GM19438 (cell line): ENCODE results near the gene ADGRG6.

Experiments used
- ATAC-seq: cut with Tn5 transposase; IDR thresholded peaks from one replicate; pipeline ENCODE4 v1.9.1; 2021; ENCODE audit warnings: low read depth; ENCODE audit not compliant: unreplicated experiment

Gene ADGRG6

DNA sequence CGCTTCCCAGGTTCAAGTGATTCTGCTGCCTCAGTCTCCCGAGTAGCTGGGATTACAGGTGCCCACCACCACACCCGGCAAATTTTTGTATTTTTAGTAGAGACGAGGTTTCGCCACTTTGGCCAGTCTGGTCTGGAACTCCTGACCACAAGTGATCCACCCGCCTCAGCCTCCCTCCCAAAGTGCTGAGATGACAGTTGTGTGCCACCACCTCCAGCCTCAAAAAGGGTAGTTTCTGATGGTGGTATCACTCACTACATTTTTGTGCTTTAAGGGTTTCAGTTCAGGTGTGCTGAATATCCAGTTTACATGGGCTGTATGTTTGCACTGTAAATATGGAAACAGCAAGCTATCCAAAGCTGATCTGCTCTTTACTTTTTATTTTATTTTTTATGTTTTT lies 12.1 kb upstream of the ADGRG6 start:
- ATAC-seq = no peak

DNA sequence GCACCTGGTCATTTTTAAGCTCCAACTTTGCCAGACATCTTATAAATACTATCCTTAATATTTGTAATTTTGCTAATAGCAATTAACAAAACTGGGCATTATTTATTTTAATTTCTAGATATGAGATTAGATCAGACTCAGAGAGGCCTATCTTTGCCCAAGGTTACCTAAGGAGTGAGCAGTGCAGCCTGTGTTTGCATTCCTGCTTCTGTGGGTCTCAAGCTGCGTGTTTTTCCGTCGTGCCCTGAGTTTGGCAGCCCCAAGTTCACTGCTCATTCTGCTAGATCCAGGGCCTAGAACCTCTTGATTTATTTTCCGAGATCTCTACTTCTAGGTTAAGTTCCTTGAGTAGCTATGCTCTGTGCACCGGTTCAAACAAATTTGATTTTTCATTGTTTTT lies 11.0 kb upstream of the ADGRG6 start:
- ATAC-seq = no peak

DNA sequence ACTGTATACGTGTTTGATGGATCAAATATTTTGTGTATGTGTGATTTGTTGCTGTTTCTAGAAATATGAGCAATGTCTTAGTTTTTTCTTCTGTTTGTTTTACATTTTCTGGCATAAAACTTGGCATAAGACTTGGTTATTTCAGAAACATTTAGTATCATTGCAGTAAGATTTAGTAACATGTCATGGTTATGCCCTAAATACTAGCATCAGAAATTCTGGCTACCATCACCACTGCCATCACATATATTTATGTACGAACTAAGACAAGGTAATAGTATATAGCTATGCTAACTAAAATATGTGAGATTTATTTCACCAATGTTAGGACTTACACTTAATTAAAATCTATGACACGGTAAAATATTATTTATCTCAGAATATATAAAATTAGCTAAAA lies 10.3 kb upstream of the ADGRG6 start:
- no peak for ATAC-seq

DNA sequence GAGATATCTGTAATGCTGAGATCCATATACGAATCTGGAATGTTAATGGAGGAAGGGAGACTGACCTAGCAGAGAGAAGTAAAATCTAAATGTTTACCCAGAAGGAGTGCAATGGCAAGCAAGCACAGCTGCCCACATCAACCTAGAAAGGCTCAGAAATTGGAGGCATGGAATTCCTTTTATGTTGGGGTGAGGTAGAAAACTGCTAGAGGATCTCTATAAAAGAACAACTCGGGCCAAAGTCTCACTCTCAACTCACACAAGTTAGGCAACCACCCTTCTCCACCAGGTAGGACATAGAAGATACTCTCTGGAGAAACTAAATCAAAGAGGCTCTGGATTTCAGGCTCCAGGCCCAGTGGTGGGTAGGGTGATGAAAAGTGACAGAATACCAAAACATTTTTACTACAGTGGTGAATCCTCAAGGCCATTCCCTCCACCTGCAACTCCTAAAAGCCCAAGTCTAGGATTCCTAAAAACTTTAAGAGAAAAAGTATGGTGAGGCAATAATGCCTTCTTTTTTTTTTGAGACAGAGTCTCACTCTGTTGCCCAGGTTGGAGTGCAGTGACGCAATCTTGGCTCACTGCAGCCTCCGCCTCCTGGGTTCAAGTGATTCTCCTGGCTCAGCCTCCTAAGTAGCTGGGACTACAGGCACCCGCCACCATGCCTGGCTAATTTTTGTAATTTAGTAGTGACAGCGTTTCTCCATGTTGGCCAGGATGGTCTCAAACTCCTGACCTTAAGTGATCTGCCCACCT lies 9.5 kb upstream of the ADGRG6 start:
- no peak for ATAC-seq

DNA sequence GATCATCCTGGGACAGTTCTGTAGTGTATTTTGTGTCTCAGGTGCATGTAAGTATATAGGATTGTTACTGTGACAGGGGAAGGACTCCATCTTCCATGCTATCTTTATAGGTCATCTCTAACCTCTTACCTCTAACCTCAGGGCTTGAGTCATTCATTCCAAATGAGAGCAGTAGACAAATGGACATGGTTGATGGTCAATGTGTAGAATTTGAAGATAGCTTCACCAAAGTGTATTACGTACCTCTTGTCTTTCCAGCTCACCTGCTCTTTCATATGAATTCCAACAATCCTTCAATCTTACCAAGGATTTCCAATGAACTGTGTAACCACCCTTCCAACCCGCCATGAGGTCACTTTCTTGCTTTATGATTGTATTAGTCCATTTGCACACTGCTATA lies 8.7 kb upstream of the ADGRG6 start:
- ATAC-seq = no peak

DNA sequence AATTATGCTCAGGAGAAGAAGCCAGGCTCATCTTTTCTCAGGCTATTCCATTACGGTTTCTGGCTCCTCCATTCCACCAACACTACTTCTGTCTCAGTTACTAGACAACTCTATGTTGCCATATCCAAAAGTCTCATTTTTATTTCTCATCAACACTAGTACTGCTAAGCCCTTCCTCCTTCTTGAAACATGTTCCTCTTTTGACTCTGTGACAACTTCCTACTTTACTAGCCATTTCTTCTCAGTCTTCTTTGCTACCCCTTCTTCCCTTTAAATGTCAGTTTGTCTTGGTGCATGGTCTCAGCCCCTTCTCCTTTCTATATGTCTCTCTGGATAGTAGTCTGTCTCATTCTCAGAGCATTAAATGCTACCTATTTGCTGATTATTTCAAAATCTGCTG lies 7.1 kb upstream of the ADGRG6 start:
- no peak for ATAC-seq

DNA sequence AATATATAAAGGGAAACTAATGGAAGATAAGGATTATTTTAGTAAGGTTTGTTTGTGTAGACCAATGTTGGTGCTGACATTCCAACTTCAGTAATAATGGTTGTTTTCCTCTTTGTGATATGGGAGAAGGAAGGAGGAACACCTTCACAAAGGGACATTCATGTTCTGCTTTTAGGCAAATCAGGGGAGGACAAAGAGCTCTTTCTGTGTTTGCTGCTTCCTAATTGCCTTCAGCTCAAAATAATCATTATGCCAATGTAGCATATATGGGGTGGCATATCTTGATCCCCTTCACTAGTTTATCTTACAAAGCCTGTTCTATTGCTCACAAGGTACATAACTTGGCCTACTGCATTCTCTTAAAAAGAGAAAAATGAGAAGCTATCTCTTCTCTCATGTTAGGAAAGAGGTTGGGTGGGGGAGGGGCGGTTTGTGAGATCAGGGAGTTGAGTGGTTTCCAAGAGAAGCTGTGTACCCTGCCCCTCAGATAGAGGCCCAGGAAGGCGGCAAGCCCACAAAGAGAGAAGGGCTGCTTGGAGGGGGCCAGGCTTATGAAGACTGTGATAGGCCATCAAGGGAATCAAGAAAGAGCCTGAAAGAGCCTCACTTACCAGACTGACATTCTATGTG lies 4.7 kb upstream of the ADGRG6 start:
- no peak for ATAC-seq

DNA sequence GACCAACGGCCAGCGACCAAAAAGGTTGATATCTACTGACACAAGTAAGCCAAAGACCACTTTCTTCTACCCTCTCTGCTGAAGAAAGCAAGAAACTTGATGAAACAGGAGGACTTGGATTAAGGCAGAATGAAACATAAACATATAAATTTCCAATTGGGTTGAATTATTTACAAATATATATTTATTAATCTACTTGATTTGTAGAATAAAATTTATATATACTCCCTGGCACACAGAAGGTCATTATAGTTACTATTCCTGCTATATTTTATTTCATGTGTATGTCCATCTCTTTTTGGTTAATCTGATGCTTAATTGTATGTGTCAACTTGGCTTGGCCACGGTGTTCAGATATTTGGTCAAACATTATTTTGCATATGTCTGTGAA lies 4.2 kb upstream of the ADGRG6 start:
- no peak for ATAC-seq

DNA sequence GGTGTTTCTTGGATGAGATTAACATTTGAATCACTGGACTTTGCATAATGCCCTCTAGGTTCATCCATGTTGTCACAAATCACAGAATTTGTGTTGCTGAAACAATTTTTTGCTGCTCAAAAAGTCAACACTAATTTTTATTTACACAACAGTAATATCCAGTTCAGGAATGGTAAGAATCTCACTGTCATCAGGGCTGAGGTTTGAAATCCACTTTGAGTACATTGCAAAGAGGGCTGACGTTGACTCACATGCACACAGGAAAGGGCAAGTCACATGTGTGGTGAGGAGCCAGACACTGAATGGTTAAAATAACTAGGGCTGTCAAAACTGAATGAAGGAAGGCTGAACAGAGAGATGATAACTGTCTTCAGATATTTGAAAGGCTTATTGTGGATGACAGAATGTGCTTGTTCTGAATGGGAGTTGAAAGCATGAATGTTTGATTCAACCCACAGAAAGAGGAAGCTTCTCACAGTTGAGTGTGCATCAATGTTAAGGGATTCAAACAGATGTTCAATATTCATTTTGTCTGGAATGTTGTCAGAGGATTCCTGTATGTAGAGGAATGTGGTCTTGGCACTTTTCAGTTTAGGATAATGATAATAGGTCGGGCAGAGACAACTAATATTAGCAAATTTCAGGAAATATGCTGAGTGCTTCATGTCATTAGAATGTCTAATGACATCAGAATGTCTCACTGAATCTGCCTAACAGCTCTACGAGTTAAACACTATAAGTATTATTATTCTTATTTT lies 3.6 kb upstream of the ADGRG6 start:
- ATAC-seq = no peak

DNA sequence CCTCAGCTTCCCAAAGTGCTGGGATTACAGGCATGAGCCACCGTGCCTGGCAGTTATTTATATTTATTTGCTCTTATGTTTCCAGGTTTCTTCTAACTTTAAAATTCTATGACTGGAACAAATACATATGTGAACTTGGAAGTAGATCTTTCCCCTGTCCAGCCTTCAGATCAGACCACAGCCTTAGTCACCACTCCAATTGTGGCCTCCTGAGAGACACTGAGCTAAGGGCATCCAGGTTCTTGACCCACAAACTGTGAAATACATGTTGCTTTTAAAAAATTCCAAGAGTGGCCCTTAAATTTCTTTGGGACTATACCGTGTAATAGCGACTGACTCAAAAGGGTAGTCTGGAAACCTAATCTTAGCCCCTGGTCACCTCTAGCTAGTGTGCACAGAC lies 1.5 kb upstream of the ADGRG6 start:
- no peak for ATAC-seq

DNA sequence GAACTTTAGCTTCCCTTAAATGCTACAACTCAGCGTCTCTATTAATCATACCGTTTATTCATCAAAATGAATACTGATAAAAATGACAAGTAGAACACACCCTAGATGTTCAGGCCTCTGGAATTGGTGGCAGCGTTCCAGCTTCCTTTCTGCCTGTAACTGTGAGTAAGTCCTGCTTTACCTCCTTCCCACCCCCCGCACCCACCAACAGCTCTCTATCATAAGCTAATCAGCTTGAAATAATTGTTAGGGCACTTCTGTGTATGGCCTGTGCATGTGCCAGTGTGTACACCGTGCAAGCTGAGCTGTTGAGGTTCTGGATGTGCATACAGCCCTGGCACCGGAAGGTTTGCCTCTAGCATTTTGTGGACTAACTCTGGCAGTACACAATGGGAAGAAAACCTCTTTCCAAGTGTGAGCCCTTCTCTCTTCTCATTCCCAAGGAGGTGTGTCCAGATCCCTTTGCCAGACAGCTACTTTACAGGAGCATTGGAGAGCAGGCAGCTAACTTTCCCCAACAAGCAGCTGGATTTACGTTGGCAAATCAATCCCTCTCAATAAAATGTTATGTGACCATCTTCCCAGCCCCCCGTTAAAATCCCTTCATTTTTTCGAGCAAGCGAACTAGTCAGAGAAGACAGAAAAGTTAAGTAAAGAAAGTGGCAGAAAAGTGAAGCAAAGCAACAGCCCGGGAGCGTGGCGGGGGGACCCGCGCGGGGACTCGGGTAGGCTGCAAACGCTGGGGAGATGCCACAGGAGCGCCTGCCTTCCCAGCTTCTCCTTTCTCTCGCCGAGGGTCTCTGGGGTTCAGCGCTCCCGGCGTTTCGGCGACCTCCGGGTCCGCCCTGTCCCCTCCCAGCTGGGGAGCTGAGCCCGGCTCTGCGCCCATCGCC lies 803 bp upstream of the ADGRG6 start:
- no peak for ATAC-seq

DNA sequence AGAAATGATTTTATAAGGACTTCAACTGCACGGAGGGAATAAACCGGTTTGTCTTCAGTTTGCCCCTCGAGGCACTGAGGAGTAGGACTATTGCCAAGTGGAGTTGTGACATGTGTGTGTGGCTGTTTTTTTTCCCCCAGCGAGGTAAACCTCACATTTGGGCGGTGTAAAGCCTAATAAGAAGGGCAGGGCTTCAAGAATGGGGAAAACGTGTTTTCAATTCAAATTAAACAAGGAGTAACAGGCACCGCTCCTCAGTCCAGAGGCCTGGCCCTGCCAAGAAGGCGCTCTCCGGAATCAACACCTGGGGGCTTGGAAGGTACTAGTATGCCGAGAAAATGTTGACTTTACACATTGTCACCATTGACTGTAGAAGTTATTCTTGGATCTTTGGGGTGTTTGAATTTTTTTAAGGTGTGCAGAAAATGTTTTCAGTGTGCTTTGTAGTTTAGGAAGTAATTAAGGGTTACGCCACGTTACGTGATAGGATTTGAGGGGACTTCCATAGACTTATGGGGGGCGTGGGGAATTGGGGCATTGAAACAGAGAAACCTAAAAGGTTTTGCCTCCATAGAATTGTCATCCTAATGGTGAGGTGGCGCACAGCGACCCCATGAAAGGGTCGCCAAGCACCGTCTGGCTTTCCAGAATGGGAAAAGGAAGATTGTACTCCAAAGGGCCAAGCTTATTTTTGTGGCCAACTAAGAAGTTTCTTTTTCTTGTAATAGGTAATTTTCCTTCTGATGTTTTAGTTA lies 791 bp downstream of the ADGRG6 start:
- ATAC-seq = no peak

DNA sequence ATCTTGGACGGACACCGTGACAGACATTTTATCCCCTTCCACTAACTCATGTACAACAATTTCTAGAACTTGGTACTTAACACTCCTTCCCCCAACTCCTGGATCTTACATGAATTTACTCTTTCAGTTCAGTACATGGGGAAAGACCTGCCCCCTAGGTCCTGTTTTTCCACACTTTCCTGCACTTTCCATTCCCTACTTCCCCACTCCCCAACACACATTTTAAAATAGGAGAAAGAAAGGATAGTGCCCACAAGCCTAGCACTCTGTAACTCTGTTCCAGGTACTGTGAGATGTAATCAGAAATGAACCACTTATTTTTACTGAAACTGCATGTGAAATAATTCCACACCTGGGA lies 1.3 kb downstream of the ADGRG6 start:
- ATAC-seq = no peak

DNA sequence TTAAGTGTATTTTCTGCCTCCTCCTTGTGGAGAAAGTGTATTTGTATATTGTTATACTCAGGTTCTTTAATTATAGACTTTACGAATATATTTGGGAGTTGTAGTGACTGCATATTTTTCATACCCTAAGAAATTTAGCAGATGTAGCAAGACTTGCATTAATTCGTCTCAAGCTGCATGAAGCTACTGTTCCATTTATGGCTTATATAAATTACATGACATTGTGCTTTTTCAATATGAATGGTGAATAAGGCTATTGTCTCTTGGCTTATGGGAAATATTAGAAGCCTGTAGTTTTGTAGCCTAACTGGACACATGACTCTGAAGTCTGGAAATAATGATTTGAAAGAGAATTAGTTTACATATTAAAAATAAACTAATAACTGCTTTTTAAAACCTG lies 2.4 kb downstream of the ADGRG6 start:
- ATAC-seq = no peak

DNA sequence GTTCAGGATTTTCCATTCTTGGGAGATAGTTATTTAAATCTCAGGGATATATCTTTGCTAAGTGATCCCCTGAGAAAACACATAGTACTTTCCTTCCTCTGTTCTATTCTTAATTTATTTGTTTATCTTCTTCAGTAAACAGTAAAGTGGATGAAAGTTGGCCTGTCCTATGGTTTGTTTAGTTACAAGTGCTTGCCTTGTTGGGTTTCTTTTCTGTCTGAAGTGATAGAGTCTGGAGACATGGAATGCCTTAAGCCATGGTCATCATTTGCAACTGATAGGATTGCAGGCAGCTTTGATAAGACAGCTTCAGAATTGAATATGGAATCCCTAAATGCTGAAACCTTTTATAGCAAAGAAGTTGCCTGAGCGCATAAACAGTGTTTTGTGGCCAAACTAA lies 4.9 kb downstream of the ADGRG6 start:
- ATAC-seq = no peak

DNA sequence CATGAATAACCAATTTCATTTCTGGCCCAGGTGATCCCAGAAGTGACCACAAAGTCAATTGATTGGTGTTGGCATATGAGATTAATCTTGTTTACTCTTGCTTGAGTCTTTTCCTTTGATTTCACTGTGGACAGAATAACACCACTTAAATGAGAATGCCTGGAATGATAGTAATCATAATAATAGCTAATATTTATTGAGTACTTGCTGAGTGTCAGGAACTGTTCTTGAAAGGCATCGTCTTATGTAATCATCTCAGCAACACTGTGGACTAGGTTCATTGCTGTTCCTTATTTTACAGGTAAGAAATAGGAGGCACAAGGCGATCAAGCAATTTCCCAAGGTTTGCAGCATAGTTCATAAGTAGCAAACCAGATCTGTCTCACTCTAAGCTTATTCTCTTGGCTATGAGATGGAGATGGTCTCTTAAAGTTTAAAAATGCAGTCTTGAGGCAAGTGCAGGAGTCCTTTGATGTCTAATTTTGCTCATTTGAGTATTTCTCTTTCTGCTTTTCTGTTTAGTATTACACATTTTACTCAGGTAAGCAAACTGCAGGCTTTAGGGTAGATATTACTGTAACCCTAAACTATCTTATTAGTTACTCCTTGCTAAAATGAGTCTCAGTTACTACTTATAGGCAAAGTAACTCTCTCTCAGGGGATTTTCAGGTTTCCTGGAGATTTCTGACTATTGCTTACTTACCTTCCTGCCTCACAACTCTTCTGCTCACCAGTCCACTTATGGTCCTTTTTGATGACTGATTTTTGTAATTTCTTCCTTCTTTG lies 6.3 kb downstream of the ADGRG6 start:
- ATAC-seq = no peak

DNA sequence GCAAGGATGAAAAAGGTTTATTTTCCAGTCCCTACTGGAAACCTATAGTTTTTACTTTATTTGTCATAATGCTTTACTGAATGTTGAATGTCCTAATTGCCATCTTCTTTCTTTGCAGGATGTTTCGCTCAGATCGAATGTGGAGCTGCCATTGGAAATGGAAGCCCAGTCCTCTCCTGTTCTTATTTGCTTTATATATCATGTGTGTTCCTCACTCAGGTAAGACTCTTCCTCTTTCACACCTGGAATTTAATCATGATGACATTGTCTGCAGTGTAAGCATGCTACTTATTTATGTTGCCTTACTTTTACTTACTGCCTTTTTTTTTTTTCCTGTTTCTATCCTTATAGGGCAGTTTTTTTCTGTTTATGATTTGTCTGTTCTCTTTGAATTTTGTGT lies 7.6 kb downstream of the ADGRG6 start:
- no peak for ATAC-seq

DNA sequence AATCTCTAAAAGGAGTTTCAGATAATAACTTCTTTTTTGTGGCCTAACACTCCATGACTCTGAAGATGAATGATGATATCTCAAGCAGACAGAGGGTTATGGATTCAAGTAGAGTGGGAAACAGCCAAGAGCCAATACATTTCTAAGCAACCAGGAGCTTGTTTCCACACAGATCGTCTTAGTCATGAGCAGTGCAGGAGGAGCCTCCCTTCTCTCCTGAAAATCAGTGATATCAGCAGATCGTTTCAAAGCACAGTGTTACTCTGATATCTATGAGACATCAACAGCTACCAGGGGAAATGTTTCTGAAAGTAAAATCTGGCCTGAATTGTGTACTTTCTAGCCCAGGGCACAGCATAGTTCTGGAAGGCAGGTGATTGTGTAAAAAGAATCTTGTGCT lies 11.5 kb downstream of the ADGRG6 start:
- no peak for ATAC-seq

DNA sequence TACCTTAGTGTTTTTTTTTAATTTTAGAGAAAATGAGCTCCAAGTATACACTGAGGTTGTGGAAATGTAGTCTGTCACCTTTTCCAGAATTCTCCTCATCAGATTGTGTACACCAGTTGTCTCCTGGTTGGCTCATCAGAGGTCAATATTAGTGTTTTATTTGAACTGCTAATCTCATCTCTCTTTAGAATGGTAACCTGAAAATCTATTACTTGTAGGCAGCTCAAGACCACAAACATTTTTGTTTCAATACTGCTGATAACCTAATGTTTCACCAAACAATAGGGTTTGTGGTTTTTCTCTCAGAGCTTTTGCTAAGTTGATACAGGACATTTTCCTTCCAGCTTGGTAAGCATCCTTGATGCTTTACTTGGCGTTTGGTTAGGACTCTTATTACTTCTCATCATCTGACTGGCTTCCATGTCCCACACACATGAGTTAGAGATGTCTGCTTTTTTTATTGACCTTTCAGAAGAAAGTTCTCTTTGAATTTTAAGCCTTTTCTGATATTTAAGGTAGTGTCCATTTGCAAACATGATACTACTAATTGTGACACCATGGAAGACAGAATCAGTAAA lies 15.1 kb downstream of the ADGRG6 start:
- no peak for ATAC-seq
